HG03521 (cell line): ENCODE results near the gene FAM83G.
"Not testable (repeated sequence)": the region's sequence is repeated elsewhere in the genome, so short reads cannot be mapped to it uniquely, and the experiment has no call there.

ENCODE experiments used
- ATAC-seq: cut with Tn5 transposase; IDR thresholded peaks from one replicate; pipeline ENCODE4 v1.9.1; 2021; ENCODE audit warnings: mild to moderate bottlenecking, moderate library complexity; ENCODE audit not compliant: unreplicated experiment

Gene FAM83G

GRCh38 chr17:18956581-18956980 is 48.0 kb downstream of the FAM83G start:
- no peak for ATAC-seq

GRCh38 chr17:18956021-18956420 is 48.5 kb downstream of the FAM83G start:
- not testable (repeated sequence) for ATAC-seq

DNA sequence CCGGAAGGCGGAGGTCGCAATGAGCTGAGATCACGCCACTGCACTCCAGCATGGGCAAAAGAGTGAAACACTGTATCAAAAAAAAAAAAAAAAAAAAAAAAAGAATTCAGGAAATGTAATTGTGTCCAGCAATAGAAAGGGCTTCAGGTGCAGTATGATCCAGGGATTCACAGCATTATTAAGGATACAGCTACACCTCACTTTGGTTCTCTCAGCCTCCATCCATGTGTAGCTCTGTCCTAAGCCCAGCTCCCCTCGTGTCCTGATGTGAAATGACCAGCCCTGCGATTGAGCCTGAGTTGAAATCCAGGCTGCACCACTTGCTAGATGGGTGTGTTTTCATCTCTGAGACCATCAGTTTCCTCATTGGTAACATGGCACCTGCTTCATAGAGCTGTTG is 49.6 kb downstream of the FAM83G start:
- no peak for ATAC-seq

GRCh38 chr17:18954321-18954720 is 50.2 kb downstream of the FAM83G start:
- ATAC-seq, result no peak

GRCh38 chr17:18953231-18953728 is 51.3 kb downstream of the FAM83G start:
- ATAC-seq, result no peak

DNA sequence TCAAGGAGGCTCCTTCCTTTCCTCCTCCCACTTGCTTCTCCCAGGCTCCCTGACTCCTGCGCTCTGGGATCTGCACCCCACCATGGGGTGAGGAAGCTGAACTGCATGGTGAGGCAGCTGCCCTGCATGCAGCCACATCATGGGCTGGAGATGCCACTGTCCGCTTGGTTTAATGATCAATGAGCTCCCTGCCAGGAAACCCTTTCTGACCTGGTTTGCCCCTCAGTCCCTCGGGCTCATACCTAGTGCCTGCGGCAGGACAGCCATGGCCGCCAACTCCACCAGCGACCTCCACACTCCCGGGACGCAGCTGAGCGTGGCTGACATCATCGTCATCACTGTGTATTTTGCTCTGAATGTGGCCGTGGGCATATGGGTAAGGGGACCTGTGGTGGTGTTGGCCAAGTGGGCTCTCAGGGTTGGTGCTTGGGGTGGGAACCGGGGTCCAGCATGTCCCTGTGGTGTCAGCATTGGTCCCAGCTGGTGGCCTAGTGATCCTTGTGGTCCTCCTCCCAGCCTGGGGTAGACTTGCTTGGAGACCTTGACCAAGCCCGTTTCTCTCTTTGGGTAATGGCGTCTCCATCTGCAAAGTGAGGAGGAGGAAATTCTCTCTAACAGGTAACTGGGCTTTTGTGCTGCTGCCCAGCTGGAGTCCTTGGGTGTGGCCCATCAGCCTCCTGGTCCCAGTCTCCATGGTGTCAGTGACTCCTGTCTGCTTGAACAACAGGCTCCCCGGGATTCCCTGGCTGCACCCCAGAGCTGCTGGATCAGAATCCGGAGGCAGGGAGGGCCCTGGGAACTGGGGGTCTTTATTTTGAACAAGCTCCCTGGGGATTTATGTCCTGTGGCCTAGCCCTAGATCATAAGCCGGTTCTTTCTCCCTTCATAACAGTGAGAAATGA is 52.4 kb downstream of the FAM83G start, which contains the start of gene SLC5A10:
TSS of gene SLC5A10 (plus strand) at position 225 of the 902 bp plus-strand sequence. CDS start at position 266, 41 bp downstream.
- ATAC-seq, result no peak

- no peak for ATAC-seq
Observed at GRCh38 chr17:18950944-18951905, 53.3 kb downstream of the FAM83G start.

DNA sequence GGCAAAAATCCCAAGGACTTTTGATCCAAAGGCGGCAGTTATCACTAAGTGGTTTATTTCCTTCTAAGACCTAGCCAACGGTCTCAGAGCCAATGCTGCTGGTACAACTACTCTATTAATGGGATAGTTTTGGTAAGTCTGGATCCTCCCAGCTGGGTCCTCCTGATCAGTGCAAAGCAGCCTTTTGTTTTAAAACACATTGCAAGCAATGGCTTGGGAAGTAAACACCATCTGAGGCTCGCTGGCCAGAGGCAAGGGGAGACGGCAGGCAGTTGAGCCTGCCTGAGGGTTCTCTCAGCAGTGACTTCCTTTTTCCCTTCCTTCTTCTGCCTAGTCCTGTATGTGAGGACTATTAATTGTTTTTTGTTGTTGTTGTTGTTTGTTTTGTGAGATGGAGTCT is 54.2 kb downstream of the FAM83G start:
- ATAC-seq, result no peak

- ATAC-seq, result no peak
Observed at GRCh38 chr17:18949566-18949965, 55.0 kb downstream of the FAM83G start.

DNA sequence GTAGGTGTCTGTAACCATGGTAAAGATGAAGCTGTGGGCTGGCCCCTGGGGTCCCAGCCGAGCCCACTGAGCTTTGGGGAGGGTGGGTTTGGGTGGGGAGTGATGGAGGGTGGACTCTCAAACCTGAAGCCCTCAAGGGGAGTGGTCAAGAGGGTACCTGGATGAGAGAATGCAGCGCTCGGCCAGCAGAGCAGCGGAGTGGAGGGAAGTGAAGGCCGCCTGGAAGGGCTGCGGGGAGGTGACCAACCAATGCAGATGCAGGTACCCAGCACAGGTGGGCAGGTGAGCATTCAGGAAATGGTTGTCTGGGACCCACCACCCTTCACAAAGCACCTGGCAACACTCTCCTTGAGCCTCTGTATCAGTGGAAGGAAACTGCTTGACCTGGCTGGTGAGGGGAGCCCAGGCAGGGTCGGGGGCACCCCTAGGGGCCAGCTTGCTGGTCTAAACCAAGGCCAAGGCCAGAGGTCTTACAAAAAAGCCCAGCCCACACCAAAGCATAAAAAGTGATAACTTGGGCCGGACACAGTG is 56.0 kb downstream of the FAM83G start:
- ATAC-seq, result no peak

DNA sequence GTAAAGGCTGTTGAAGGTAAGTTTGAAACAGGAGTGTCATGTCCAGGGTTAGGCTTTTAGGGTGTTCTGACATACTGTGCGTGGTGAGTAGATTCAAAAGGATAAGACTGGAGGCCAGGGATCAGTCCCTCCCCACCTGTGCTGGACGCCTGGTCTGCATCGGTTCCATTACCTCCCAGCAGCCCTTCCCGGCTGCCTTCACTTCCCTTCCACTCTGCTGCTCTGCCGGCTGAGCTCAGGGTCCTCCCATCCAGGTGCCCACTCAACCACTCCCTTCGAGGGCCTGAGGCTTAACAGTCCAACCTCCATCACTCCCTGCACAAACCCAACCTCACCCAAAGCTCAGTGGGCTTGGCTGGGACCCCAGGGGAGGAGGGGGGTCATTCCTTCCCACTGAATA is 56.7 kb downstream of the FAM83G start:
- no peak for ATAC-seq

GRCh38 chr17:18946536-18946935 is 58.0 kb downstream of the FAM83G start:
- ATAC-seq, result no peak

DNA sequence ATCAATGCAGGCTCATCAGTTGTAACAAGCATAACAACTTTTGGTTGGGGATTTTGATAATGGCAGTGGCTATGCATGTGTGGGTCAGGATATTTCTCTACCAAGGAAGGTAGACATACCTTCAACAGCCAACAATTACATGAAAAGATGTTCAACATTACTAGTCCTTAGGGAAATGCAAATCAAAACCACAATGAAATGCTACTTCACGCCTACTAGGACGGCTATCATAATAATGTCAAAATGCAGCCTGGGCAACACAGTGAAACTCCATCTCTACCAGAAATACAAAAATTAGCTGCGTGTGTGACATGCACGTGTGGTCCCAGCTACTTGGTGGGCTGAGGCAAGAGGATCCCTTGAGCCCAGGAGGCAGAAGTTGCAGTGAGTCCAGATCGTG is 59.9 kb downstream of the FAM83G start:
- no peak for ATAC-seq

GRCh38 chr17:18938692-18939023 is 65.9 kb downstream of the FAM83G start:
- ATAC-seq, result no peak

DNA sequence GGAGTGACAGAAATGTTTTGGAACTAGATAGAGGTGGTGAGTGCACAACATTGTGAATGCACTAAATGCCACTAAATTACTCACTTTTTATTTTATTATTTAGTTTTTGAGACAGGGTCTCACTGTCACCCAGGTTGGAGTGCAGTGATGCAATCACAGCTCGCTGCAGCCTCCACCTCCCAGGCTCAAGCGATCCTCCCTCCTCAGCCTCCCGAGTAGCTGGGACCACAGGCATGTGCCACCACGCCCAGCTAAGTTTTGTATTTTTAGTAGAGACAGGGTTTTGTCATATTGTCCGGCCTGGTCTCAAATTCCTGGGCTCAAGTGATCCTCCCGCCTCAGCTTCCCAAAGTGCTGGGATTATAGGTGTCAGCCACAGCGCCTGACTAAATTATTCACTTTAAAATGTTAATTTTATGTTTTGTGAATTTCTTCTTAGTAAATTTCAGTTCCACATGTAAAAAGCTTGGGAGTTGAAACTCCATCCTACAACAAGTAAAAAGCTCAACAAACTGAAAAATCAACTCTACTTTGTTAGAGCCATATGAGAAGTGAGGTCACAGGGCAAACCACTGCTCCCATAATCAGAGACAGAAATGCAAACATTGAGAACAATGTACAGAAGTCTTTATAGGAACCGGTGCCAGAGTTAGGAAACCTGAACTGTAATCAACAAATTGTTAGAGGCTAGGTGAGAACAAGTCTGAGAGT is 66.4 kb downstream of the FAM83G start:
- no peak for ATAC-seq

- ATAC-seq, result no peak
Observed at GRCh38 chr17:18933102-18934058, 71.2 kb downstream of the FAM83G start.

DNA sequence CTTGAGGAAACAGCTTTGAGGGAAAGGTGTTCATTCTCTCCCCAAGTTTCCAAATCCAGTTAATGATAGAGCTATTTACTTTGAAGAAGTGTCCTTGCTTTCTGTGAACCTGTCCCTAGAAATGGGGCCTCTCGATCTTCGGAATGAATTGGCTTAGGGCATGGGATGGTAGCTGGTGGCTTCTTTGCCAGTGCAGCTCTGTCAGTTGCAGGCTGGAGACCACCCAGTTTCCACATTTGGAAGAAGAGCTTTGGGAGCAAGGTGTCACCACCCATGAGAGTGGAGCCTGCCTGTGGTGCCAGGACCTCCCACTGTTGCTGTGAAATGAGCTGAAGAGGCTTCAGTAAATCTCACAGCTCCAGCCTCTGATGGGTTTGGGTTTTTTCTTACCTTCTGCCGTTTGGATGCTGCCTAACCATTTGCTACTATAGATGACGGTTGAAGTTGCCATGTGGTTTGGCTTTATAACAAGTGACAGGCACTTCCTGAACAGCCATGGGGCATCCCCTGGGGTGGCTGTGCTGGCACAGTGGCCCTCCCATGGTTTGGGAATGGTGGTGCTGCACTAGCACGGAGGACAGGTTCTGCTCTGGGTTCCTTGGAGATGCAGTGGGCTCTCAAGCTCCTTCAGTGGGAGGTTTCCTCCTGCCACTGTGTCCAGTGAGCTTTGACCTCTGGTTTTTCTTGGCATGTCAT is 72.1 kb downstream of the FAM83G start:
- no peak for ATAC-seq

DNA sequence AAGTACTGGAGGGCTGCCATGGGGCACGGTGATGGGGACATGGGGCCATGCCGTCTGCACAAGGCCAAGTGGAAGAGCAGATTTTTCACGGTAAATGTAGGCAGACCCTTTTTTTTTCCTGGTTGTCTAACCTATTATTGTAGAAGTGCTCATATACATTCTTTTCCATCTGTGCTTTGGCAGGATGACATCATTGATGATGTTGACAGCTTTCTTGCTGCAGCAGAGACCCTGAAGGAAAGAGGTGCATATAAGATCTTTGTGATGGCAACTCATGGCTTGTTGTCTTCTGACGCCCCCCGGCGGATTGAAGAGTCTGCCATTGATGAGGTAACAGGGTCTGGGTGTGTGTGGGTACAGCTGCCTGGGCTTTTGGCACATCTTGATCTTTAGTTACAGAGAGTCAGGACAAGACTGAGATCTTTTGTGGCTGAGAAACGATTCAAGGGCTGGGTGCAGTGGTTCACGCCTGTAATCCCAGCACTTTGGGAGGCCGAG is 75.9 kb downstream of the FAM83G start:
- ATAC-seq, result no peak

- ATAC-seq, result no peak
Observed at GRCh38 chr17:18925187-18925586, 79.4 kb downstream of the FAM83G start.
